VCaP (cell line): ENCODE data around the gene PLCL1.

Experiments
- H3K27ac ChIP-seq: fragments of 450-650 bp; 2 replicates; pipeline ENCODE4 v1.5.1; 2017
- TF ChIP-seq, protein P1 (sequence below): fragments of 450-650 bp; conservative IDR thresholded peaks from 2 replicates; pipeline ENCODE4 v1.5.1; 2017; ENCODE audit warnings: mild to moderate bottlenecking, moderate library complexity

The PLCL1 gene

DNA sequence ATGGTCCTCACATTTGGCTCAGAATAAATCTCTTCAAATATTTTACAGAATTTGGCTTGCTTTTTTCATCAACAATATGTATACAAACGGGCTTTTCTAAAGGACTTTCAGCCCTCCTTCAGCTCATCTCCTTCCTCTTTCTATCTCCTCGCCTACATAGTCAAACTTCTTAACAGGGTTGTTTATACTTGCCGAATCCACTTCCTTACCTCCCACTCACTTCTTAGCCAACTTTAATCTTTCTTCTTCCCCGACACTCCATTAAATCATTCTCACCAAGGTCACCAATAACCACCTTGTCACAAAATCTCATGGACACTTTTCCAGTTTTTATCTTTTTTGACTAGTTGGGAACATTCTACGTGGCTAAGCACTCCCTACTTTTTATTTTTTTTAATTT, 325.2 kb downstream of the PLCL1 start:
- TF ChIP-seq, protein P1, sequence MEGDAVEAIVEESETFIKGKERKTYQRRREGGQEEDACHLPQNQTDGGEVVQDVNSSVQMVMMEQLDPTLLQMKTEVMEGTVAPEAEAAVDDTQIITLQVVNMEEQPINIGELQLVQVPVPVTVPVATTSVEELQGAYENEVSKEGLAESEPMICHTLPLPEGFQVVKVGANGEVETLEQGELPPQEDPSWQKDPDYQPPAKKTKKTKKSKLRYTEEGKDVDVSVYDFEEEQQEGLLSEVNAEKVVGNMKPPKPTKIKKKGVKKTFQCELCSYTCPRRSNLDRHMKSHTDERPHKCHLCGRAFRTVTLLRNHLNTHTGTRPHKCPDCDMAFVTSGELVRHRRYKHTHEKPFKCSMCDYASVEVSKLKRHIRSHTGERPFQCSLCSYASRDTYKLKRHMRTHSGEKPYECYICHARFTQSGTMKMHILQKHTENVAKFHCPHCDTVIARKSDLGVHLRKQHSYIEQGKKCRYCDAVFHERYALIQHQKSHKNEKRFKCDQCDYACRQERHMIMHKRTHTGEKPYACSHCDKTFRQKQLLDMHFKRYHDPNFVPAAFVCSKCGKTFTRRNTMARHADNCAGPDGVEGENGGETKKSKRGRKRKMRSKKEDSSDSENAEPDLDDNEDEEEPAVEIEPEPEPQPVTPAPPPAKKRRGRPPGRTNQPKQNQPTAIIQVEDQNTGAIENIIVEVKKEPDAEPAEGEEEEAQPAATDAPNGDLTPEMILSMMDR: no peak

DNA sequence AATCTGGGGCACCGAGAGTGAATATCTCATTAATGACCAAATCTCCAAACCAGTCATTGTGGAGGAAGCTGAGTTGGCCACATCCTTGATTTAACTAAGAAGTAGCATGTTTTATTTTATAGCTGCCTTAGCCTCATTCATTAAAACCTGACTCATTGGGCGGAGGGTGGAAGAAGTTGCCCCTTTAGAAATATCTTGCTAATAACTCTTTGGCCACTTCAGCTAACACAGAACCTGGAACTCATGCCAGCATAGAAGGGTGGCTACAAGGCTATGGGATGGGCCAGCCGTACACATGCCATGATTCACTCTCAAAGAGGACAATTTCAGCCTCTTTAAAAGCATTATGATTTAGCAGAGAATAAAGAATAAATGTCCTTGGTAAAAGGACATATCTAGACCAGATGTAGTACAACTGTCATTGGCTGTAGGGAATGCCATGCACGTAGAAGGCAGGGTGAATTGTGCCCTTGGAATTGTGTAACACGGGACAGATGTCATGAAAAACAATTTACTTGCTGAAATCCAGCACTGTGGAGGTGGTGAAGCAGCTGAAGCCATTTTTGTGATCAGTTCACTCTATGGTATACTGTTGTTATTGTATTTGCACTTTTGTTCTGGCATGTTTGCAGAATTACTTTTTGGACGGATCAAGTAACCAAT, 330.0 kb downstream of the PLCL1 start:
- H3K27ac ChIP-seq: no peak overlapping the region
- TF ChIP-seq, protein P1: no peak

More for the DNA sequence above, 325.2 kb downstream of the PLCL1 start:
- no peak overlapping the region for H3K27ac ChIP-seq

DNA sequence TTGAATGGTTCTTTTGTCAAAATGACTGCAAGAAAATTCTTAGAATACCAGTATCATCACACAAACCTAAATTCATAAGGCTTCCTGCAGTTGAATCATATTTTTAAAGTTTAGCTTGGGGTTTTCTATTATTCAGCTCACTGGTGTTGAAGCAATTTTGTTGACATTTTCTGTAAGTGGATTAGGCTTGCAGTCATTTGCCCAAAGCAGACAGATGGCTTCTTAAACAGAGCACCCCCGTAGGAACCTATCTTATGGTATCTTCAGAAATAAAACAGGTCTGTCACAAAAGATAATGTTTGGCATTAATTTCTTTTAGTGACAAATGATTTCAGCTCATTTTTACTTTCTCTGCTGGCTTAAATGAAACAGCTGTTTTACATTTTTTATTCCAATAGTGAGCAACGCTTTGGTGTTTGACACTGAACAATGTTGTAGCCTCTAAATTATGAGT, 331.1 kb downstream of the PLCL1 start:
- TF ChIP-seq, protein P1: no peak
- H3K27ac ChIP-seq: no peak overlapping the region

DNA sequence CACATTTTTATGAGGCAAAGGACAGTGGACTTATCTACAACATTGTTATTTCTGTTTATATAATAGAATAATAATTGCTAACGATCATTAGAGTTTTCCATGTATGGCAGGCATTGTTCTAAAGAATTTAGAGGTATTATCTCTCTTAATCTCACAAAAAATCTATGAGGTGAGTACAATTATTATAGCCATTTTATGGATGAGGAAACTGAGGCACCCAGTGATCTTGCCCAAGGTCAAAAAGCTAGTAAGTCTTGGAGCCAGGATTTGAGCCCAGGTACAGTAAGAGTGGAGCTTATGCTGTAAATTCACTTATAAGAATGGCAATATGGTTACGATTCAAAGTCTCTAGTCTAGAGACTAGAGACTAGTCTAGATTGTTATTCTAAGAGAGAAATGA, 331.7 kb downstream of the PLCL1 start:
- no peak overlapping the region for H3K27ac ChIP-seq
- TF ChIP-seq, protein P1: no peak

DNA sequence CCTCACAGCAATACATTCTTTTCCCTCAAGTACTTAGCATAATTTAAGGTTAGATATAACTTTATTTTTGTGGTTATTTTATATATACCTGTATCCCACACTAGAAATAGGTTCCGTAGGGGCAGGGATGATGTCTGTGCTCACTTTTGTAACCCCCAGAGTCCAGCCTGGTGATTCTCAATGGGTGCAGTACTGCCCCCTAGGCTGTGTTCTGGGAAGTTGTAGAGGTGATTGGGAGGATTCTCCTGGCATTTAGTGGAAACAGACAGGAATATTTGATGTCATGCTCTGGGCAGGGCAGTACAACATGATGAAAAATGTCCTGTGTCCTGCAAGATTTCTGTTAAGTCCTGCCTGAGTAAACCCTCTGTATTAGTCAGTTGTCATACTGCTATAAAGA, 333.3 kb downstream of the PLCL1 start:
- TF ChIP-seq, protein P1: no peak
- no peak overlapping the region for H3K27ac ChIP-seq

DNA sequence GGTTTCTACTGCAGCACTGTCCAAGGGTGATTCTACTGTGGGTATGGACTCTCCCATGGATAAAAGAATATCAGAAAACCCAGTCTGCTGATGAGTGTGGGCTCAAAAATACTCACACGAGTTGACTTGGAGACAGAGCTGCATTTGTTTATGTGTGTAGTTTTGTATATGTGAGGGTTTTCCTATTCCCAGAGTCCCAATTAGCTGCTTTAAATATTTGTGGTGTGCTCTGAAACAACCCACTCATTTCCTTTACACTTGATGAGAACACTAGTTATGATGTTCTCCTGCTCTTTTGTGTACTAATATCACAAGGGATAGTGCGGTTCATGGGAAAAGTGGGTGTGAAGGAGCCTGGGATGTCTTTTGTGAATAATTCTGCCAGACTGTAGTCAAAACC, 337.3 kb downstream of the PLCL1 start:
- no peak overlapping the region for H3K27ac ChIP-seq
- TF ChIP-seq, protein P1: no peak

DNA sequence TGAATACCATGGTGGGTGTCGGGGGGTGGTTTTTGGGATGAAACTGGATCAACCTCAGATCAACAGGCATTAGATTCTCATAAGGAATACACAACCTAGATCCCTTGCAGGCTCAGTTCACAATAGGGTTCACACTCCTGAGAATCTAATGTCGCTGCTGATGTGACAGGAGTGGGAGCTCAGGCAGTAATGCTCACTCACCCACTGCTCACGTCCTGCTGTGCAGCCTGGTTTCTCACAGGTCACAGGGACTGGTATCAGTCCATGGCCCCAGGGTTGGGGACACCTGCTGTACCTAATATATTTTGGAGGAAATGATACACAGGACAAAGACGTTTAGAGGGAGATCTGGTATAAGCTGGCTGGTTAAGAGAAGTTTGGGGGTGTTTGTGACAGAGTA, 338.8 kb downstream of the PLCL1 start:
- no peak overlapping the region for H3K27ac ChIP-seq
- TF ChIP-seq, protein P1: no peak
